HG02610 (cell line): ENCODE data around the gene MYZAP.

ENCODE experiments used
- ATAC-seq: cut with Tn5 transposase; IDR thresholded peaks from one replicate; pipeline ENCODE4 v1.9.1; 2021; ENCODE audit warnings: mild to moderate bottlenecking, moderate library complexity; ENCODE audit not compliant: unreplicated experiment

The MYZAP gene

DNA sequence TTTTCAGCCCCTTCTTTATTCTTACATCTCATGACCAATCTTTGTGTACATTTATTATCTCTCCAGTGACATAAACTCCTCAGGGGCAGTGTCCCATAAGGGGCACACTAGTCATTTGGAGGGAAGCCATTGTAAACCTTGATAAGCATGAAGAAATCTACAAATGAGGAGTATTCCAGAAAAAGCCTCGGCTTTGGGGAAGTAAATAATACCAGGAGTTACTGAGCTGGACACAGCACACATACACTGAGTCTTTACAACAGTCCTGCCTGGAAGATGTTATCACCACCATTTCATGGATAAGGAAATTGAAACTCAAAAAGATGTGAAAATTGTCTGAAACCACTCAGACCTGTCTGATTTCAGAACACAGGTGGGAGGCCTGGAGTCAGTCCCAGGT, 99.4 kb downstream of the MYZAP start:
- no peak for ATAC-seq

- ATAC-seq, result no peak
Measured at GRCh38 chr15:57692709-57693108, 101.0 kb downstream of the MYZAP start.

DNA sequence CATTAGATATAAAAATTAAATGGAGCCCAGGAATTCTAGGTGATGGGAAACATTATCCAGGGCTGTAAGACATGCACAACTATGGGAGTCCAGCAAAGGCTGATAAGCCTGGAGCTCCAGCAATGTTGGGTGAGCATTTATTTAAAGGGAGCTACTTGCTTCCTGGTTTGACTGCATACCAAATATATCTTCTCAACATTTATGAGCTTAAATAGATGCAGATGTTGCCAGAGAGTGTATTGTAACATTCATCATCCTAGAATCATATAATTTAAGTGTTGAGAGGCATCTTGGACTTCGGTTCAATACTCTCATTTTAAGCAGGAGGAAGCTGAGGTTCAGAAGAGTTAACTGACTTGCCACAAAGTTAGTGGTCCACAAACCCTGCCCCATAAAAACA, 102.6 kb downstream of the MYZAP start:
- ATAC-seq, result no peak

GRCh38 chr15:57696146-57696545, 104.4 kb downstream of the MYZAP start:
- ATAC-seq, result no peak

DNA sequence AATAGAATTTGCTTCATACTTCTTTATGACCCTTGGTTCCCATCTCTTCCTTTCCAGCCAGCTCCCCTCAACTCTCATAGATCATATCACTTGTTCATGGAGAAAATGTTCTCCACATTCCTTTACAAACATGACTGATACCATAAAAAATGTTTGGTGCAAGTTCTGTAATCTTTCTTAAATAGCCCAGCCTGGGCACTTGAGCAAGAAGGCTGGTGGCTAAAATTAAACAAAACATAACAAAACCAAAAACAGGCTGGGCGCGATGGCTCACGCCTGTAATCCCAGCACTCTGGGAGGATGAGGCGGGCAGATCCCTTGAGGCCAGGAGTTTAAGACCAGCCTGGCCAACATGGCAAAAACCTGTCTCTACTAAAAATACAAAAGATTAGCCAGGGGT, 105.9 kb downstream of the MYZAP start:
- ATAC-seq, result no peak

GRCh38 chr15:57698243-57698642, 106.5 kb downstream of the MYZAP start:
- no peak for ATAC-seq

GRCh38 chr15:57698991-57699390, 107.3 kb downstream of the MYZAP start:
- no peak for ATAC-seq

- no peak for ATAC-seq
Measured at GRCh38 chr15:57703387-57703786, 111.7 kb downstream of the MYZAP start.

GRCh38 chr15:57704441-57704840, 112.7 kb downstream of the MYZAP start:
- no peak for ATAC-seq

GRCh38 chr15:57705746-57706404, 114.2 kb downstream of the MYZAP start:
- ATAC-seq, result no peak

DNA sequence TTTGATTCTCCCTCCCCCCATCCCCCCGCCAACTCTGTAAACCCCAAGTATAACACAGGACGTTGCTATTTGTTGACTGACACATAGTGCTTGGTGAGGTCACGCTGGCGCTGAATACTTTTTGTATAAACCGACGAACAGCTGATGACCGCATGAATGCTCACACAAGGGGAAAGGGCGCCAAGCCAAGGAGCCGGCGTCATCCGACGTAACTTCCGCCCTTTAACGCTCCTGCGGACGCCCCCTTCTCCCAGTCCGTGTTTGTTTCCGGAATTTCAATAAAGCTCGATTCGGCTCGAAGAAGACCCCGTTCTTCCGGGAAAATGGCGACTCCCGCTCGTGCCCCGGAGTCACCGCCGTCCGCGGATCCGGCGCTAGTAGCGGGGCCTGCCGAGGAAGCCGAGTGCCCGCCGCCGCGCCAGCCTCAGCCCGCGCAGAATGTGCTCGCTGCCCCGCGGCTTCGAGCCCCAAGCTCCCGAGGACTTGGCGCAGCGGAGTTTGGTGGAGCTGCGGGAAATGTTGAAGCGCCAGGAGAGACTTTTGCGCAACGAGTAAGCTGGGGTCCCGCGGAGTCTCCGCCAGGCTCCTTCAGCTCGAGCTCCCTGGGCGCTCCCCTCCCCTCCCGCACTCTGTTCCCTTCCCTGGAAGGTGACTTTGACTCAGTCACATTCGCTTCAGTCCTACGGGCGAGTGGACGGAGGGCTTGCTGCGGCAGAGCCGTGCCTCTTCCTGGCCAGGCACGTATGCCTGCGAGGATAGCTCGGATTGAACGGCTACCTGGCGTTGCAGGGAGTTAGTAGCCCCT, 114.9 kb downstream of the MYZAP start, which contains the start of gene POLR2M:
POLR2M (plus strand) TSS at position 310 of the 805 bp plus-strand sequence; CDS start at position 439, 129 bp downstream.
- peak; percentile 95 for ATAC-seq

- no peak for ATAC-seq
Measured at GRCh38 chr15:57708047-57708446, 116.3 kb downstream of the MYZAP start.

- ATAC-seq, result no peak
Measured at GRCh38 chr15:57718309-57718708, 126.6 kb downstream of the MYZAP start.

- ATAC-seq, result no peak
Measured at GRCh38 chr15:57720867-57721266, 129.2 kb downstream of the MYZAP start.

DNA sequence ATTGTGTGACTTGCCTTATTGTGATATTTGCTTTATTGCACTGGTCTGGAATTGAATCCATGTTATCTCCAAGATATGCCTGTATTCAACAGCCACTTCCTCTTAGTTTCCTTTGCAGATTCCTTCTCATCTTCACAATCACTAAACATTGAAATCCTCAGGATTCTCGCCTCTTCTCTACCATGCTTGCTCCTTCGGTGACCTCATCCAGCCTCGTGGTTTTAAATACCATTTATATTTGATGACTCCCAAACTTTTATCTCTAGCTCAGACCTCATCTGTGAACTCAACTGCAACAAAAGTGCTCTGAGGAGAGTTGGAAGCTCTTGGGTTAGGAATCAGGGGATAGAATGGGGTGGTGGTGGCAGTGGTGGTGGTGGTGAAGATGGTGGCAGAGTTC, 134.7 kb downstream of the MYZAP start:
- no peak for ATAC-seq

- ATAC-seq, result no peak
Measured at GRCh38 chr15:57727031-57727430, 135.3 kb downstream of the MYZAP start.

DNA sequence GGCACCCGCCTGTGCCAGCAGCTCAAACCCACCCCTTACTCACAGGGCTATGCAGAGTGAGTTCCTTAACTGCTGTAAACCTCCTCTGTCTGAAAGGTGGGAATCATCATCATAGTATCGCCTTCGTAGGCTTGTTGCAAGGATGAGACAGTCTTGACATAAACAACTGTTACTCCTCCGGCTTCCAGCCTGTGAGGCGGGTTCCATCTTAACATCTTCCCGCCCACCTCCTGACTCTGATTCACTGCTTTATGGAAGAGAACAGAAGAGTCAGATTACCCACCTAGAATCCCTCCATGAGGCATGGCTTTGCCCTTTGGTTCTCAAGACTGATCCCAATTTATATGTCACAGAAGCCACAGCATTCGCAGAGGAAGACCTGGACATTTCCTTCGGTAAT, 136.7 kb downstream of the MYZAP start:
- no peak for ATAC-seq

DNA sequence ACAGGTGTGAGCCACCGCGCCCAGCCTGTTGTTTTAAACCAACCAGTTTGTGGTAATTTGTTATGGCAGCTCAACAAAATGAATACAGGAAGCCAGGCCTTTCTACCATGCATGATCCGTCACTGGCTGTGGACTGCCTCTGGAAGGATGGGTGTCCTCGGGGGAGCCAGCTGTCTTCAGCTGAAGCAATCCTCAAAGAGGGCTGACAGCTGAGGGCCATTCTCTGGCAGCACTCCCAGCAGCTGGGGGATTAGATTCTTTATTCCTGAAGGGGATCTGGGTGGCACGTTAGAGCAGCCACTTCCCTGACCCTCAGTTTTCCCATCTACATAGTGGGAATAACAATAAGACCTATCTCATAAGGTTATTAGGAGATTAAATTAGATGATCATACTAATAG, 139.2 kb downstream of the MYZAP start:
- ATAC-seq, result no peak

- no peak for ATAC-seq
Measured at GRCh38 chr15:57731530-57732103, 139.9 kb downstream of the MYZAP start.

DNA sequence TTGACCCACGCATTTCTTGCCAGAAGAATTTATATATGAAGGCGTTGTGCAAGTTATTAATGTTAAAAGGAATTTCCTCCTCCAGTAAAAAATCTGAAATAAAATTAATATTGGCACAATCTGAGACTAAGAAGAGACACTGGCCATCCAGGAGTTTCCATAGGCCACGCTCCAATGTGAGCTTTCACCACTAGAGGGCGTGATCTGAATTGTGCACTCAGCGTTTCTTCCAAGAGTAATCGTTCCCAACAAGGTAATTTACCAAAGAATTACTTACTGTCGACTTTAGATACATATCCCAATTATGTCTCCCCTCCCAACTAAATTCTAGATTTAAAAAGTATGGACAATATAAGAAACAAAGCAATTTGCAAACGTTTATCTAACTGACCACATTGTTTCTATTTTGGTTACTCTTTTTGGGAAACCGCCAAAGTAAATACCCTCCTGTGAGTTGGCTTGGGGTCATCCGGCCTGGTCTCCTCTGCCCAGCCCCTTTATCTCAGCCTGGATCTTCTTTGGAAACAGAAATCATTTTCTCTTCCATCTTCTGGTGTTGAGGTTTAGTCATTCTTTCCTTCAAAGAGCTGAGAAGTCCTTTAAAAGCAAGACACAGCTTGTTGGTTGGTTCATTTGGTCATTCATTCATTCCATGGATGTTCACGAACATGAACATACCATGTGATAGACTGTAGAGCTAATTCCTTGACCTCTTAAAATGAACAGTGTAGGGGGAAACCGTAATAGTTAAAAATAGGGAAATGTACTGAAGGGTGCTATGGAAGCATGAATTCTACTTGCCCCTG, 141.0 kb downstream of the MYZAP start:
- no peak for ATAC-seq

- ATAC-seq, result no peak
Measured at GRCh38 chr15:57734860-57735259, 143.2 kb downstream of the MYZAP start.
